Measurements from ENCODE around the gene PRDM5.

GRCh38 chr4:120692964-120693363 is 229.6 kb downstream of the PRDM5 start:
- TF ChIP-seq EP300 (IDR thresholded peaks at IDR 0.05; ENCODE audit: borderline replicate concordance) (no peak), REST (IDR thresholded peaks at IDR 0.05; ENCODE audit: low read depth) (no peak), USF1 (IDR thresholded peaks at IDR 0.05) (no peak), YY1 (IDR thresholded peaks at IDR 0.05; ENCODE audit: low read depth) (no peak), NFIC (IDR thresholded peaks at IDR 0.05) (no peak), CEBPB (IDR thresholded peaks at IDR 0.05) (no peak)
